ENCODE measurements around the gene CNIH2. TPM values are rescaled to one million over a fixed set of nuclear protein-coding genes. Genes with fewer than 3 reads are reported as not detected.

CNIH2 gene
- total and polyA plus RNA-seq, 2 of the 13 experiments (the other 11 are each of a cell fraction or from before 2014, with no cell fraction given), result 0.60 to 0.69 TPM

DNA sequence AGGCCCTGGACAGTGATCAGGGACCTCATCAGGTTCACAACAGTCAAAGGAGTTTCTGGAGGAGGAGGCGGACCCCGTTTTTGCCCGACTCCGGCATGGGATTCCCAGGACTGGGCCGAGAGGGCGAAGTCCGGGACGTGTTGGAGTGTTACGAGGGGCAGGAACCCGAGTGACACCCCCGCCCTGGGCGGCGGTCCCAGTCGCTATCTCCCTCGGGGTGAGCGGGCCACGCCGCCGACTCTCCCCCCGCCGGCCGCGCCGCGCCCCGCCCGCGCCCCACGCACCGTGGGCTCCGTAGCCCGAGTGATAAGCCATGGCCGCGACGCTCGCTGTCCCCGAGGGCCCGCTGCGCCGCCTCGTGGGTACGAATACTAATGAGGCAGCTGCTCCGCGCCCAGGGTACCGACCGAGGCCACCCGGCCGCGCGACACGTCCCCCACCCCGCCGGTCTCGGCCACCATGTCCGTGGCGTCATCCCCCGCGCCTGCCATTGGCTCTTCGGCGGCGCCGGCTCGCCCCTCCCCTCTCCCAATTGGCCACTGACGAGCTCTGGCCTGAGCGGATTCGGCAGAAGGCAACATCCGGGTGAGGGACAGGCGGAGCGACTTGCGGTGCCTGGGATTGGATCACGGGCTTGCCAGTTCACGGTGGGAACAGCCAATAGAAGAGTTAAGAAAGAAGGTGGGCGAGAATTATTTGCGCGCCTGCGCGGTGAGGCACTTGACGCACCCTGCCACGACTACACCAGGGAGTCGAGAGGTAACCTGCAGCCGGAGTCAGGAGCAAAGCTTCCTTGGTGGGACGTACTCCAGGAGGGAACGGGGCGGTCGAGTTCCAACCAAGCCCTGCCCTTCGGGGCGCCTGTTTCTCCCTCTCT, 10.9 kb downstream of the CNIH2 start, which contains the start of gene YIF1A (continued):
- TF ChIP-seq, protein P1, sequence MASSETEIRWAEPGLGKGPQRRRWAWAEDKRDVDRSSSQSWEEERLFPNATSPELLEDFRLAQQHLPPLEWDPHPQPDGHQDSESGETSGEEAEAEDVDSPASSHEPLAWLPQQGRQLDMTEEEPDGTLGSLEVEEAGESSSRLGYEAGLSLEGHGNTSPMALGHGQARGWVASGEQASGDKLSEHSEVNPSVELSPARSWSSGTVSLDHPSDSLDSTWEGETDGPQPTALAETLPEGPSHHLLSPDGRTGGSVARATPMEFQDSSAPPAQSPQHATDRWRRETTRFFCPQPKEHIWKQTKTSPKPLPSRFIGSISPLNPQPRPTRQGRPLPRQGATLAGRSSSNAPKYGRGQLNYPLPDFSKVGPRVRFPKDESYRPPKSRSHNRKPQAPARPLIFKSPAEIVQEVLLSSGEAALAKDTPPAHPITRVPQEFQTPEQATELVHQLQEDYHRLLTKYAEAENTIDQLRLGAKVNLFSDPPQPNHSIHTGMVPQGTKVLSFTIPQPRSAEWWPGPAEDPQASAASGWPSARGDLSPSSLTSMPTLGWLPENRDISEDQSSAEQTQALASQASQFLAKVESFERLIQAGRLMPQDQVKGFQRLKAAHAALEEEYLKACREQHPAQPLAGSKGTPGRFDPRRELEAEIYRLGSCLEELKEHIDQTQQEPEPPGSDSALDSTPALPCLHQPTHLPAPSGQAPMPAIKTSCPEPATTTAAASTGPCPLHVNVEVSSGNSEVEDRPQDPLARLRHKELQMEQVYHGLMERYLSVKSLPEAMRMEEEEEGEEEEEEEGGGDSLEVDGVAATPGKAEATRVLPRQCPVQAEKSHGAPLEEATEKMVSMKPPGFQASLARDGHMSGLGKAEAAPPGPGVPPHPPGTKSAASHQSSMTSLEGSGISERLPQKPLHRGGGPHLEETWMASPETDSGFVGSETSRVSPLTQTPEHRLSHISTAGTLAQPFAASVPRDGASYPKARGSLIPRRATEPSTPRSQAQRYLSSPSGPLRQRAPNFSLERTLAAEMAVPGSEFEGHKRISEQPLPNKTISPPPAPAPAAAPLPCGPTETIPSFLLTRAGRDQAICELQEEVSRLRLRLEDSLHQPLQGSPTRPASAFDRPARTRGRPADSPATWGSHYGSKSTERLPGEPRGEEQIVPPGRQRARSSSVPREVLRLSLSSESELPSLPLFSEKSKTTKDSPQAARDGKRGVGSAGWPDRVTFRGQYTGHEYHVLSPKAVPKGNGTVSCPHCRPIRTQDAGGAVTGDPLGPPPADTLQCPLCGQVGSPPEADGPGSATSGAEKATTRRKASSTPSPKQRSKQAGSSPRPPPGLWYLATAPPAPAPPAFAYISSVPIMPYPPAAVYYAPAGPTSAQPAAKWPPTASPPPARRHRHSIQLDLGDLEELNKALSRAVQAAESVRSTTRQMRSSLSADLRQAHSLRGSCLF (CRISPR knock-in tag; IDR thresholded peaks at IDR 0.05; ENCODE audit: borderline replicate concordance), result 0 out of 2 replicates have a peak, but pooled peaks have one; percentile 18
- TF ChIP-seq, protein P2, sequence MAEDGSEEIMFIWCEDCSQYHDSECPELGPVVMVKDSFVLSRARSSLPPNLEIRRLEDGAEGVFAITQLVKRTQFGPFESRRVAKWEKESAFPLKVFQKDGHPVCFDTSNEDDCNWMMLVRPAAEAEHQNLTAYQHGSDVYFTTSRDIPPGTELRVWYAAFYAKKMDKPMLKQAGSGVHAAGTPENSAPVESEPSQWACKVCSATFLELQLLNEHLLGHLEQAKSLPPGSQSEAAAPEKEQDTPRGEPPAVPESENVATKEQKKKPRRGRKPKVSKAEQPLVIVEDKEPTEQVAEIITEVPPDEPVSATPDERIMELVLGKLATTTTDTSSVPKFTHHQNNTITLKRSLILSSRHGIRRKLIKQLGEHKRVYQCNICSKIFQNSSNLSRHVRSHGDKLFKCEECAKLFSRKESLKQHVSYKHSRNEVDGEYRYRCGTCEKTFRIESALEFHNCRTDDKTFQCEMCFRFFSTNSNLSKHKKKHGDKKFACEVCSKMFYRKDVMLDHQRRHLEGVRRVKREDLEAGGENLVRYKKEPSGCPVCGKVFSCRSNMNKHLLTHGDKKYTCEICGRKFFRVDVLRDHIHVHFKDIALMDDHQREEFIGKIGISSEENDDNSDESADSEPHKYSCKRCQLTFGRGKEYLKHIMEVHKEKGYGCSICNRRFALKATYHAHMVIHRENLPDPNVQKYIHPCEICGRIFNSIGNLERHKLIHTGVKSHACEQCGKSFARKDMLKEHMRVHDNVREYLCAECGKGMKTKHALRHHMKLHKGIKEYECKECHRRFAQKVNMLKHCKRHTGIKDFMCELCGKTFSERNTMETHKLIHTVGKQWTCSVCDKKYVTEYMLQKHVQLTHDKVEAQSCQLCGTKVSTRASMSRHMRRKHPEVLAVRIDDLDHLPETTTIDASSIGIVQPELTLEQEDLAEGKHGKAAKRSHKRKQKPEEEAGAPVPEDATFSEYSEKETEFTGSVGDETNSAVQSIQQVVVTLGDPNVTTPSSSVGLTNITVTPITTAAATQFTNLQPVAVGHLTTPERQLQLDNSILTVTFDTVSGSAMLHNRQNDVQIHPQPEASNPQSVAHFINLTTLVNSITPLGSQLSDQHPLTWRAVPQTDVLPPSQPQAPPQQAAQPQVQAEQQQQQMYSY (CRISPR knock-in tag; IDR thresholded peaks at IDR 0.05), result 0 out of 2 replicates have a peak, but pooled peaks have one; percentile 7
- TF ChIP-seq KLF12 (CRISPR knock-in tag; IDR thresholded peaks at IDR 0.05; ENCODE audit: borderline replicate concordance) (peak; percentile 29; the same call in 1 of the 2 replicates), HDAC1 (CRISPR knock-in tag; IDR thresholded peaks at IDR 0.05) (no peak; the same call in 1 of the 2 replicates), MZF1 (CRISPR knock-in tag; IDR thresholded peaks at IDR 0.05; ENCODE audit: borderline replicate concordance) (no peak), YEATS4 (CRISPR knock-in tag; IDR thresholded peaks at IDR 0.05; ENCODE audit: borderline replicate concordance) (peak; percentile 98), ELF1 (CRISPR knock-in tag; IDR thresholded peaks at IDR 0.05) (peak; percentile 88)
- TF ChIP-seq, protein P3, sequence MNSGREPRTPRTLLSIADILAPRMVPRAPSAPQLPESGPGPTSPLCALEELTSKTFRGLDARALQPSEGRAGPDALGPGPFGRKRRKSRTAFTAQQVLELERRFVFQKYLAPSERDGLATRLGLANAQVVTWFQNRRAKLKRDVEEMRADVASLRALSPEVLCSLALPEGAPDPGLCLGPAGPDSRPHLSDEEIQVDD (CRISPR knock-in tag; IDR thresholded peaks at IDR 0.05; ENCODE audit: borderline replicate concordance), result peak; percentile 71
- TF ChIP-seq, protein P4, sequence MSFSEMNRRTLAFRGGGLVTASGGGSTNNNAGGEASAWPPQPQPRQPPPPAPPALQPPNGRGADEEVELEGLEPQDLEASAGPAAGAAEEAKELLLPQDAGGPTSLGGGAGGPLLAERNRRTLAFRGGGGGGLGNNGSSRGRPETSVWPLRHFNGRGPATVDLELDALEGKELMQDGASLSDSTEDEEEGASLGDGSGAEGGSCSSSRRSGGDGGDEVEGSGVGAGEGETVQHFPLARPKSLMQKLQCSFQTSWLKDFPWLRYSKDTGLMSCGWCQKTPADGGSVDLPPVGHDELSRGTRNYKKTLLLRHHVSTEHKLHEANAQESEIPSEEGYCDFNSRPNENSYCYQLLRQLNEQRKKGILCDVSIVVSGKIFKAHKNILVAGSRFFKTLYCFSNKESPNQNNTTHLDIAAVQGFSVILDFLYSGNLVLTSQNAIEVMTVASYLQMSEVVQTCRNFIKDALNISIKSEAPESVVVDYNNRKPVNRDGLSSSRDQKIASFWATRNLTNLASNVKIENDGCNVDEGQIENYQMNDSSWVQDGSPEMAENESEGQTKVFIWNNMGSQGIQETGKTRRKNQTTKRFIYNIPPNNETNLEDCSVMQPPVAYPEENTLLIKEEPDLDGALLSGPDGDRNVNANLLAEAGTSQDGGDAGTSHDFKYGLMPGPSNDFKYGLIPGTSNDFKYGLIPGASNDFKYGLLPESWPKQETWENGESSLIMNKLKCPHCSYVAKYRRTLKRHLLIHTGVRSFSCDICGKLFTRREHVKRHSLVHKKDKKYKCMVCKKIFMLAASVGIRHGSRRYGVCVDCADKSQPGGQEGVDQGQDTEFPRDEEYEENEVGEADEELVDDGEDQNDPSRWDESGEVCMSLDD (CRISPR knock-in tag; IDR thresholded peaks at IDR 0.05; ENCODE audit: borderline replicate concordance), result peak; percentile 34; the same call in 1 of the 2 replicates
- TF ChIP-seq, protein P5, sequence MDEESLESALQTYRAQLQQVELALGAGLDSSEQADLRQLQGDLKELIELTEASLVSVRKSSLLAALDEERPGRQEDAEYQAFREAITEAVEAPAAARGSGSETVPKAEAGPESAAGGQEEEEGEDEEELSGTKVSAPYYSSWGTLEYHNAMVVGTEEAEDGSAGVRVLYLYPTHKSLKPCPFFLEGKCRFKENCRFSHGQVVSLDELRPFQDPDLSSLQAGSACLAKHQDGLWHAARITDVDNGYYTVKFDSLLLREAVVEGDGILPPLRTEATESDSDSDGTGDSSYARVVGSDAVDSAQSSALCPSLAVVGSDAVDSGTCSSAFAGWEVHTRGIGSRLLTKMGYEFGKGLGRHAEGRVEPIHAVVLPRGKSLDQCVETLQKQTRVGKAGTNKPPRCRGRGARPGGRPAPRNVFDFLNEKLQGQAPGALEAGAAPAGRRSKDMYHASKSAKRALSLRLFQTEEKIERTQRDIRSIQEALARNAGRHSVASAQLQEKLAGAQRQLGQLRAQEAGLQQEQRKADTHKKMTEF (CRISPR knock-in tag; IDR thresholded peaks at IDR 0.05), result peak; percentile 76
- TF ChIP-seq, protein P6, sequence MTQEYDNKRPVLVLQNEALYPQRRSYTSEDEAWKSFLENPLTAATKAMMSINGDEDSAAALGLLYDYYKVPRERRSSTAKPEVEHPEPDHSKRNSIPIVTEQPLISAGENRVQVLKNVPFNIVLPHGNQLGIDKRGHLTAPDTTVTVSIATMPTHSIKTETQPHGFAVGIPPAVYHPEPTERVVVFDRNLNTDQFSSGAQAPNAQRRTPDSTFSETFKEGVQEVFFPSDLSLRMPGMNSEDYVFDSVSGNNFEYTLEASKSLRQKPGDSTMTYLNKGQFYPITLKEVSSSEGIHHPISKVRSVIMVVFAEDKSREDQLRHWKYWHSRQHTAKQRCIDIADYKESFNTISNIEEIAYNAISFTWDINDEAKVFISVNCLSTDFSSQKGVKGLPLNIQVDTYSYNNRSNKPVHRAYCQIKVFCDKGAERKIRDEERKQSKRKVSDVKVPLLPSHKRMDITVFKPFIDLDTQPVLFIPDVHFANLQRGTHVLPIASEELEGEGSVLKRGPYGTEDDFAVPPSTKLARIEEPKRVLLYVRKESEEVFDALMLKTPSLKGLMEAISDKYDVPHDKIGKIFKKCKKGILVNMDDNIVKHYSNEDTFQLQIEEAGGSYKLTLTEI (CRISPR knock-in tag; conservative IDR thresholded peaks at IDR 0.05), result no peak

Measured in HepG2 (cell line).